SK-N-SH (cell line): ENCODE data around the gene F2RL2. TPM values are rescaled to one million over a fixed set of nuclear protein-coding genes. Genes with fewer than 3 reads are reported as not detected.
A peak's percentile ranks its signal among the peaks of the same experiment; 100 is the strongest.

ENCODE experiments used
- CTCF ChIA-PET: fragments of 300-600, 350-600 bp; formaldehyde crosslinking; extraction: SDS; loops from one replicate; lab custom pipeline; 2021; lab: Yijun Ruan, JAX
- POLR2A ChIA-PET: fragments of 350-600 bp; sonication (Branson Sonifier 250); formaldehyde crosslinking; extraction: SDS; loops from one replicate; lab custom pipeline; 2020; ENCODE audit warnings: antibody characterized with exemption, inconsistent platforms; lab: Yijun Ruan, JAX
- DNase-seq: peaks from one replicate; pipeline ENCODE4 v3.0.0; 2012
- H2AFZ ChIP-seq: fragments of 200-600 bp; sonication (generic); 2 replicates; pipeline ENCODE4 v1.8.1; 2016; ENCODE audit warnings: antibody characterized with exemption, mild to moderate bottlenecking, low read depth
- H3F3A ChIP-seq: fragments of 200-600 bp; sonication (generic); replicated peaks from 2 replicates; pipeline ENCODE3; 2016; ENCODE audit warnings: antibody characterized with exemption, mild to moderate bottlenecking; ENCODE audit not compliant: insufficient read depth
- H3K27ac ChIP-seq, 2 experiments: fragments of 200-500 bp in 1 of 2; fragments of 200-600 bp in 1 of 2; sonication (Bioruptor generic) in 1 of 2; sonication (generic), shearing (Covaris generic) in 1 of 2; 2 replicates each; pipeline versions ENCODE4 v1.5.1 to v1.6.1; 2014 to 2016; ENCODE audit warnings: low read depth in 2 of 2, inconsistent platforms in 1 of 2, low read length in 1 of 2, mild to moderate bottlenecking in 1 of 2, mixed read lengths in 1 of 2
- H3K27me3 ChIP-seq: fragments of 200-600 bp; sonication (generic), shearing (Covaris generic); 2 replicates; pipeline ENCODE4 v1.6.1; 2016; ENCODE audit warnings: mixed run types; ENCODE audit not compliant: insufficient read depth
- H3K36me3 ChIP-seq, 2 experiments: fragments of 200-500 bp in 1 of 2; fragments of 200-600 bp in 1 of 2; sonication (Bioruptor generic) in 1 of 2; sonication (generic) in 1 of 2; replicated peaks in 1 of 2; 2 replicates each; pipeline versions ENCODE3 to v1.5.1; 2014 to 2016; ENCODE audit warnings: low read length in 1 of 2, mild to moderate bottlenecking in 1 of 2; ENCODE audit not compliant: insufficient read depth in 2 of 2, control insufficient read depth in 1 of 2
- H3K4me1 ChIP-seq, 2 experiments: fragments of 200-500 bp in 1 of 2; fragments of 200-600 bp in 1 of 2; sonication (Bioruptor generic) in 1 of 2; sonication (generic), shearing (Covaris generic) in 1 of 2; 2 replicates each; pipeline versions ENCODE4 v1.5.1 to v1.6.1; 2014 to 2016; ENCODE audit warnings: low read depth in 1 of 2, low read length in 1 of 2, mixed run types in 1 of 2; ENCODE audit not compliant: insufficient read depth in 2 of 2, control insufficient read depth in 1 of 2
- H3K4me2 ChIP-seq: fragments of 200-600 bp; sonication (generic), shearing (Covaris generic); 2 replicates; pipeline ENCODE4 v1.6.1; 2017; ENCODE audit warnings: mixed run types
- H3K4me3 ChIP-seq, 2 experiments: fragments of 200-500 bp in 1 of 2; fragments of 200-600 bp in 1 of 2; sonication (Bioruptor generic) in 1 of 2; sonication (generic), shearing (Covaris generic) in 1 of 2; 2 replicates each; pipeline versions ENCODE4 v1.5.1 to v1.8.1; 2014 to 2016; ENCODE audit warnings: low read depth in 2 of 2, inconsistent platforms in 1 of 2, low read length in 1 of 2, mild to moderate bottlenecking in 1 of 2, mixed read lengths in 1 of 2, moderate library complexity in 1 of 2
- H3K79me2 ChIP-seq: fragments of 200-600 bp; sonication (generic); 2 replicates; pipeline ENCODE4 v1.8.1; 2017; ENCODE audit warnings: mild to moderate bottlenecking; ENCODE audit not compliant: insufficient read depth
- H3K9ac ChIP-seq: fragments of 200-600 bp; sonication (generic); 2 replicates; pipeline ENCODE4 v1.6.1; 2017; ENCODE audit warnings: mixed run types
- H3K9me2 ChIP-seq: fragments of 200-600 bp; sonication (generic); 2 replicates; pipeline ENCODE4 v1.6.1; 2017; ENCODE audit warnings: mixed run types
- H3K9me3 ChIP-seq: fragments of 200-600 bp; sonication (generic); 2 replicates; pipeline ENCODE4 v1.6.1; 2017; ENCODE audit warnings: mixed run types, mild to moderate bottlenecking, moderate library complexity
- H4K20me1 ChIP-seq: fragments of 200-600 bp; sonication (generic); 2 replicates; pipeline ENCODE4 v1.6.1; 2017; ENCODE audit warnings: mild to moderate bottlenecking, mixed run types; ENCODE audit not compliant: insufficient read depth
- CTCF ChIP-seq: fragments of 200-600 bp; sonication (generic); IDR thresholded peaks from 2 replicates; pipeline ENCODE4 v1.6.1; 2017; ENCODE audit warnings: antibody characterized with exemption, mild to moderate bottlenecking, moderate library complexity
- ELF1 ChIP-seq: IDR thresholded peaks from 2 replicates; pipeline ENCODE4 v1.4.0; 2012
- FOSL2 ChIP-seq: IDR thresholded peaks from 2 replicates; pipeline ENCODE4 v1.4.0; 2012; ENCODE audit warnings: low read depth, mild to moderate bottlenecking, moderate library complexity, borderline replicate concordance
- FOXJ3 ChIP-seq: sonication (generic); formaldehyde crosslinking; IDR thresholded peaks from 2 replicates; pipeline ENCODE4 v1.5.1; 2020; ENCODE audit warnings: mild to moderate bottlenecking, missing genetic modification reagents
- GABPA ChIP-seq: IDR thresholded peaks from 2 replicates; pipeline ENCODE4 v1.4.0; 2012; ENCODE audit warnings: low read depth, mild to moderate bottlenecking
- GATA2 ChIP-seq: sonication (generic); formaldehyde crosslinking; IDR thresholded peaks from 2 replicates; pipeline ENCODE4 v1.5.0; 2020; ENCODE audit warnings: mild to moderate bottlenecking, missing genetic modification reagents
- IRF3 ChIP-seq: fragments of 150-350 bp; IDR thresholded peaks from 2 replicates; pipeline ENCODE4 v1.6.1; 2016; ENCODE audit warnings: mild to moderate bottlenecking, low read depth, low read length
- MEF2A ChIP-seq: IDR thresholded peaks from 2 replicates; pipeline ENCODE4 v1.4.0; 2012; ENCODE audit warnings: low read depth, borderline replicate concordance
- NFIC ChIP-seq: IDR thresholded peaks from 2 replicates; pipeline ENCODE4 v1.4.0; 2012; ENCODE audit warnings: borderline replicate concordance
- NRF1 ChIP-seq: IDR thresholded peaks from 2 replicates; pipeline ENCODE4 v1.6.1; 2012; ENCODE audit warnings: low read depth, mild to moderate bottlenecking, low read length
- PBX3 ChIP-seq: IDR thresholded peaks from 2 replicates; pipeline ENCODE4; 2012
- POLR2AphosphoS5 ChIP-seq: IDR thresholded peaks from 2 replicates; pipeline ENCODE4 v1.6.1; 2012; ENCODE audit warnings: low read depth, low read length
- RXRA ChIP-seq: IDR thresholded peaks from 2 replicates; pipeline ENCODE4 v1.4.0; 2012; ENCODE audit warnings: low read depth, mild to moderate bottlenecking, borderline replicate concordance
- SIN3A ChIP-seq: IDR thresholded peaks from 2 replicates; pipeline ENCODE4 v1.6.1; 2012; ENCODE audit warnings: low read depth, mild to moderate bottlenecking, low read length, moderate library complexity, borderline replicate concordance
- SMC3 ChIP-seq: IDR thresholded peaks from 2 replicates; pipeline ENCODE4 v1.6.1; 2012; ENCODE audit warnings: low read depth, low read length, improper control_type of control experiment
- USF1 ChIP-seq: IDR thresholded peaks from 2 replicates; pipeline ENCODE4 v1.4.0; 2012; ENCODE audit warnings: low read depth, borderline replicate concordance
- USF2 ChIP-seq: fragments of 150-350 bp; IDR thresholded peaks from 2 replicates; pipeline ENCODE4 v1.6.1; 2017; ENCODE audit warnings: antibody characterized with exemption, low read length, low read depth, borderline replicate concordance
- ZBTB33 ChIP-seq: IDR thresholded peaks from 2 replicates; pipeline ENCODE4 v1.4.0; 2012; ENCODE audit warnings: low read depth, borderline replicate concordance
- WGBS: methylation state at CpG from one replicate; pipeline ENCODE4 v1.1.6; 2017; ENCODE audit warnings: low lambda C conversion rate; 5-methylcytosine and 5-hydroxymethylcytosine counted together
- polyA plus RNA-seq, 3 experiments: library from polyadenylated mRNA; depleted of rRNA; stranded (reverse); fragments of >200 nt; gene quantifications; 2 replicates each; pipeline ENCODE4 v1.2.3, GENCODE V29; 2012

F2RL2 gene
- polyA plus RNA-seq, 1 of the 3 experiments (the other 2 are of a cell fraction) = 29.4 TPM

GRCh38 chr5:76602094-76602726 lies 21.0 kb downstream of the F2RL2 start:
- no peaks in the 10 kb centered on the region for H3K36me3 ChIP-seq
- H3K9me3 ChIP-seq = no peaks in the 10 kb centered on the region
- H3K27me3 ChIP-seq = no peaks in the 10 kb centered on the region
- no peak for DNase-seq
- WGBS = 70% methylated on average over 2 of the region's 2 CpGs
- CTCF ChIA-PET = interaction anchor here (0.6 to 12.0 kb wide), 24 partner anchors 10 to 200 kb away, joined by 3 to 146 read pairs (median 4); partner anchors contain the start of gene IQGAP2
- peaks cover 0 to 13% of the 10 kb centered on the region in 2 experiments for H3K4me1 ChIP-seq
- no peaks in the 10 kb centered on the region for H4K20me1 ChIP-seq
- POLR2A ChIA-PET = no interaction called here
- no peak for TF ChIP-seq ELF1
- no peak for TF ChIP-seq PBX3
- TF ChIP-seq GABPA = no peak
- no peak for TF ChIP-seq SIN3A
- TF ChIP-seq FOXJ3 (CRISPR knock-in tag) = no peak
- no peak for TF ChIP-seq USF2
- peak; percentile 28 for TF ChIP-seq SMC3
- TF ChIP-seq CTCF = peak; percentile 62
- no peak overlapping the region for H3K27ac ChIP-seq
- H3K4me2 ChIP-seq = no peak overlapping the region
- no peaks in the 10 kb centered on the region for H3K79me2 ChIP-seq
- H3K9ac ChIP-seq = no peak overlapping the region
- H3F3A ChIP-seq = peaks cover 5% of the 10 kb centered on the region
- H3K4me3 ChIP-seq = no peak overlapping the region
- no peak overlapping the region for H2AFZ ChIP-seq
- no peaks in the 10 kb centered on the region for H3K9me2 ChIP-seq

- 22% methylated on average over 3 of the region's 3 CpGs for WGBS
- peak; percentile 49 for DNase-seq
- TF ChIP-seq NRF1 (no peak), MEF2A (no peak), POLR2AphosphoS5 (no peak), USF1 (no peak), IRF3 (no peak), ZBTB33 (no peak), SMC3 (peak; percentile 91), FOSL2 (no peak), RXRA (no peak), GATA2 (CRISPR knock-in tag) (no peak), SIN3A (no peak), NFIC (no peak)
These were observed 21.7 kb downstream of the F2RL2 start for GRCh38 chr5:76601470-76601869.

More at GRCh38 chr5:76601470-76601869, 21.7 kb downstream of the F2RL2 start:
- H3K27me3 ChIP-seq = no peaks in the 10 kb centered on the region
- H3K9ac ChIP-seq = no peak overlapping the region
- CTCF ChIA-PET = interaction anchor here (0.6 to 12.0 kb wide), 24 partner anchors 10 to 504 kb away, joined by 3 to 146 read pairs (median 4); partner anchors contain the start of gene IQGAP2
- H2AFZ ChIP-seq = no peak overlapping the region
- H3K27ac ChIP-seq = no peak overlapping the region
- H3K4me2 ChIP-seq = no peak overlapping the region
- POLR2A ChIA-PET = no interaction called here
- no peaks in the 10 kb centered on the region for H3K9me3 ChIP-seq
- H3F3A ChIP-seq = peaks cover 5% of the 10 kb centered on the region
- no peak overlapping the region for H3K4me3 ChIP-seq
- H3K9me2 ChIP-seq = no peaks in the 10 kb centered on the region
- no peaks in the 10 kb centered on the region for H3K79me2 ChIP-seq
- peaks cover 0 to 8% of the 10 kb centered on the region in 2 experiments; a peak in 3 of 4 replicates for H3K4me1 ChIP-seq
- H3K36me3 ChIP-seq = no peaks in the 10 kb centered on the region
- no peaks in the 10 kb centered on the region for H4K20me1 ChIP-seq
